ENCODE results near the gene TBCCD1. TPM values are rescaled to one million over a fixed set of nuclear protein-coding genes. Genes with fewer than 3 reads are reported as not detected.

TBCCD1 gene
- total and polyA plus RNA-seq, 3 experiments from 2014 or later: 17.6 to 26.0 (median 18.3) TPM

GRCh38 chr3:186599785-186600166, 32.6 kb upstream of the TBCCD1 start:
- POLR2A ChIA-PET: no interaction called here
- no peak overlapping the region for H3K27ac ChIP-seq (ENCODE audit: low read depth, low read length)
- Mint-ChIP-seq H3K36me3 (no peaks in the 10 kb centered on the region), H3K4me1 (no peaks in the 10 kb centered on the region), H3K4me3 (no peak overlapping the region), H3K27ac (no peak overlapping the region), H3K27me3 (peaks cover 4% of the 10 kb centered on the region in 2 donors), H3K9me3 (no peaks in the 10 kb centered on the region)
- no peak overlapping the region for H3K4me3 ChIP-seq (ENCODE audit: low read length)
- H3K4me1 ChIP-seq (ENCODE audit: insufficient read depth, low read length): no peaks in the 10 kb centered on the region
- DNase-seq: no peak
- CTCF ChIA-PET: no interaction called here
- H3K9me3 ChIP-seq (ENCODE audit: low read length): no peaks in the 10 kb centered on the region
- no peaks in the 10 kb centered on the region for H3K27me3 ChIP-seq (ENCODE audit: insufficient read depth, low read length, poor library complexity, severe bottlenecking)
- H3K36me3 ChIP-seq (ENCODE audit: insufficient read depth, low read length): no peaks in the 10 kb centered on the region

- H3K36me3 Mint-ChIP-seq: no peaks in the 10 kb centered on the region
- no peaks in the 10 kb centered on the region for H3K9me3 Mint-ChIP-seq
- CTCF ChIA-PET: no interaction called here
- H3K27ac ChIP-seq (ENCODE audit: low read depth, low read length): no peak overlapping the region
- no peak overlapping the region for H3K4me3 ChIP-seq (ENCODE audit: low read length)
- POLR2A ChIA-PET: no interaction called here
- peaks cover 4% of the 10 kb centered on the region in 2 donors for H3K27me3 Mint-ChIP-seq
- no peaks in the 10 kb centered on the region for H3K27me3 ChIP-seq (ENCODE audit: insufficient read depth, low read length, poor library complexity, severe bottlenecking)
- H3K27ac Mint-ChIP-seq: no peak overlapping the region
- no peaks in the 10 kb centered on the region for H3K36me3 ChIP-seq (ENCODE audit: insufficient read depth, low read length)
- H3K4me1 Mint-ChIP-seq: no peaks in the 10 kb centered on the region
- no peaks in the 10 kb centered on the region for H3K9me3 ChIP-seq (ENCODE audit: low read length)
- DNase-seq: no peak
- H3K4me1 ChIP-seq (ENCODE audit: insufficient read depth, low read length): no peaks in the 10 kb centered on the region
- no peak overlapping the region for H3K4me3 Mint-ChIP-seq
Measured at GRCh38 chr3:186599142-186599784, 32.1 kb upstream of the TBCCD1 start.

DNA sequence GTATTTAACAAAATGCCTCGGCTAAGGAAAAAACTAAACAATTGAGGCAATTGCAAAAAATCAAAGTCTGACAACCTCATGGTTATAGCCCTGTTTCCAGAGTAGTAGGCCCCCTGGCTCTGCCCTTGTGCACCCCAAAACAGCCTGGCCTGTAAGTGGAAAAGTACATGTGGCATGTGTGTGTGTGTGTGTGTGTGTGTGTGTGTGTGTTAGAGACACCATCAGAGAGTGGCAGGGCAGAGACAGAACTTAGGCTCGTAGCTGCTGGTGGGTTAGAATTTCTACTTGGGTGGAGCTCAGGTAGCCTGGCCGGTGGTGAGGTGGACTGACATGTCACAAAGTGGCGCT, 31.6 kb upstream of the TBCCD1 start:
- no peaks in the 10 kb centered on the region for H3K9me3 Mint-ChIP-seq
- Histone ChIP-seq H3K4me3 (ENCODE audit: low read length) (no peak overlapping the region), H3K36me3 (ENCODE audit: insufficient read depth, low read length) (no peaks in the 10 kb centered on the region), H3K27ac (ENCODE audit: low read depth, low read length) (no peak overlapping the region), H3K9me3 (ENCODE audit: low read length) (no peaks in the 10 kb centered on the region), H3K27me3 (ENCODE audit: insufficient read depth, low read length, poor library complexity, severe bottlenecking) (no peaks in the 10 kb centered on the region), H3K4me1 (ENCODE audit: insufficient read depth, low read length) (no peaks in the 10 kb centered on the region)
- H3K4me1 Mint-ChIP-seq: no peaks in the 10 kb centered on the region
- ChIA-PET POLR2A (no interaction called here), CTCF (interaction anchor here (2.9 kb wide), 1 partner anchor 18 kb away, joined by 11 read pairs; no protein-coding TSS in a partner anchor)
- no peaks in the 10 kb centered on the region for H3K36me3 Mint-ChIP-seq
- DNase-seq: no peak
- no peak overlapping the region for H3K4me3 Mint-ChIP-seq
- peaks cover 4% of the 10 kb centered on the region in 2 donors for H3K27me3 Mint-ChIP-seq
- H3K27ac Mint-ChIP-seq: no peak overlapping the region

DNA sequence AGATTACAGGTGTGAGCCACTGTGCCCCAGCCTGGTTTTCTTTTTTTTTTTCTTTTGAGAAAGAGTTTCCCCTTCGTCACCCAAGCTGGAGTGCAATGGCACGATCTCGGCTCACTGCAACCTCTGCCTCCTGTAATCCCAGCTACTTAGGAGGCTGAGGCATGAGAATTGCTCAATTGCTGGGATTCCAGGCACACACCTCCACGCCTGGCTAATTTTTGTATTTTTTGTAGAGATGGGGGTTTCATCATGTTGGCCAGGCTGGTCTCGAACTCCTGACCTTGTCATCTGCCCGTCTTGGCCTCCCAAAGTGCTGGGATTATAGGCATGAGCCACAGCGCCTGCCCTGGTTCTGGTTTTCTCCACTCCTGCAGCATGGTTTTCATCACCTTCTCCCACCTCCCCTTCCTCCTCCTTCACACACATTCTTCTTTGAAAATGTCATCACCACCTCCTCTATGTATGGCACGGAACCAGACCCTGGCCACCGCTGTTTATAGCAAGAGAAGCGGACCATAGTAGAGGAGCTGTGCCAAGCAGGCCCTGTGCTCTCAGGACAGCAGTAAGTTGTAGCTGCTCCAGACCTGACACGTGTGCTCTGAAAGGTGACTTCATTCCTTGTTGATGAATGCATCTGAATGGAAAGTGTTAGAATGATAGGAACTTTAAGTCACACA, 31.1 kb upstream of the TBCCD1 start:
- H3K27ac Mint-ChIP-seq: no peak overlapping the region
- Histone ChIP-seq H3K4me1 (ENCODE audit: insufficient read depth, low read length) (no peaks in the 10 kb centered on the region), H3K27ac (ENCODE audit: low read depth, low read length) (no peak overlapping the region), H3K9me3 (ENCODE audit: low read length) (no peaks in the 10 kb centered on the region), H3K36me3 (ENCODE audit: insufficient read depth, low read length) (no peaks in the 10 kb centered on the region), H3K27me3 (ENCODE audit: insufficient read depth, low read length, poor library complexity, severe bottlenecking) (no peaks in the 10 kb centered on the region), H3K4me3 (ENCODE audit: low read length) (no peak overlapping the region)
- DNase-seq: no peak
- no peaks in the 10 kb centered on the region for H3K9me3 Mint-ChIP-seq
- H3K36me3 Mint-ChIP-seq: no peaks in the 10 kb centered on the region
- H3K4me3 Mint-ChIP-seq: peak overlapping the region in 1 of 7 donors; percentile 57
- H3K27me3 Mint-ChIP-seq: peaks cover 4% of the 10 kb centered on the region in 2 donors
- no peaks in the 10 kb centered on the region for H3K4me1 Mint-ChIP-seq
- POLR2A ChIA-PET: no interaction called here
- CTCF ChIA-PET: interaction anchor here (2.5 to 2.9 kb wide), 2 partner anchors 17 to 19 kb away, joined by 8 to 11 read pairs; no protein-coding TSS in a partner anchor

DNA sequence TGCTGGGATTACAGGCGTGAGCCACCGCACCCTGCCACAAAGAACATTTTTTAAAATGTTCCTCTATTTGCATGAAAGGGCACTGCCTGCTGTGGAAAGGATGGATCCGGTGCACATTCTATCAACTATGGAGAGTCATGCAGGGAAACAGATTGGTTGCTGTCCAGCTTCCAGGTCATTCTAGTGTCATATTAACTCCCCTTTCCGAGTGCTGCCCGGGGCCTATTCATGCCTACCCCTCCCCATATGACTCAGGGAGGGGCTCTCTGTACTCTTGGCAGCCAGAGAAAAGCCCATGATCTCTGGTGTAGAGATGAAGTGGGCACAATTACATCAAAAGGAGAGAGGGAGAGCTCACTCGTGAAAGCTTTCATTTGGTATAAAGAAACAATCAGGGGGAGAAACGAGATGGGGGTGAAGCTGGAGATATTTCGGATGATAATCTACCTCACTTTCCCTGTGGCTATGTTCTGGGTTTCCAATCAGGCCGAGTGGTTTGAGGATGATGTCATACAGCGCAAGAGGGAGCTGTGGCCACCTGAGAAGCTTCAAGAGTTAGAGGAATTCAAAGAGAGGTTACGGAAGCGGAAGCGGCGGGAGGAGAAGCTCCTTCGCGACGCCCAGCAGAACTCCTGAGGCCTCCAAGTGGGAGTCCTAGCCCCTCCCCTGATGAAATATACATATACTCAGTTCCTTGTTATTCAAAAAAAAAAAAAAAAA, 29.6 kb upstream of the TBCCD1 start:
- Mint-ChIP-seq H3K4me3 (no peak overlapping the region), H3K9me3 (no peaks in the 10 kb centered on the region)
- POLR2A ChIA-PET: no interaction called here

GRCh38 chr3:186594591-186595113, 27.5 kb upstream of the TBCCD1 start:
- DNase-seq: no peak
- Histone ChIP-seq H3K27ac (ENCODE audit: low read depth, low read length) (no peak overlapping the region), H3K9me3 (ENCODE audit: low read length) (no peaks in the 10 kb centered on the region), H3K36me3 (ENCODE audit: insufficient read depth, low read length) (no peaks in the 10 kb centered on the region), H3K4me3 (ENCODE audit: low read length) (no peak overlapping the region), H3K27me3 (ENCODE audit: insufficient read depth, low read length, poor library complexity, severe bottlenecking) (no peaks in the 10 kb centered on the region), H3K4me1 (ENCODE audit: insufficient read depth, low read length) (no peaks in the 10 kb centered on the region)
- Mint-ChIP-seq H3K27ac (no peak overlapping the region), H3K9me3 (no peaks in the 10 kb centered on the region), H3K27me3 (peaks cover 4% of the 10 kb centered on the region in 2 donors), H3K36me3 (no peaks in the 10 kb centered on the region), H3K4me1 (peaks cover 7 to 12% (median 7%) of the 10 kb centered on the region in 3 donors), H3K4me3 (no peak overlapping the region)
- ChIA-PET CTCF (interaction anchor here (3.1 kb wide), 1 partner anchor 21 kb away, joined by 13 read pairs; no protein-coding TSS in a partner anchor), POLR2A (no interaction called here)

More for the DNA sequence above, 29.6 kb upstream of the TBCCD1 start:
- Histone ChIP-seq H3K4me1 (ENCODE audit: insufficient read depth, low read length) (no peaks in the 10 kb centered on the region), H3K27me3 (ENCODE audit: insufficient read depth, low read length, poor library complexity, severe bottlenecking) (no peaks in the 10 kb centered on the region), H3K36me3 (ENCODE audit: insufficient read depth, low read length) (no peaks in the 10 kb centered on the region), H3K27ac (ENCODE audit: low read depth, low read length) (no peak overlapping the region), H3K4me3 (ENCODE audit: low read length) (no peak overlapping the region), H3K9me3 (ENCODE audit: low read length) (no peaks in the 10 kb centered on the region)
- Mint-ChIP-seq H3K27ac (no peak overlapping the region), H3K36me3 (no peaks in the 10 kb centered on the region), H3K27me3 (peaks cover 4% of the 10 kb centered on the region in 2 donors), H3K4me1 (no peaks in the 10 kb centered on the region)
- CTCF ChIA-PET: interaction anchor here (0.7 to 2.9 kb wide), 3 partner anchors 18 to 552 kb away, joined by 3 to 11 read pairs (median 8); no protein-coding TSS in a partner anchor
- DNase-seq: no peak

DNA sequence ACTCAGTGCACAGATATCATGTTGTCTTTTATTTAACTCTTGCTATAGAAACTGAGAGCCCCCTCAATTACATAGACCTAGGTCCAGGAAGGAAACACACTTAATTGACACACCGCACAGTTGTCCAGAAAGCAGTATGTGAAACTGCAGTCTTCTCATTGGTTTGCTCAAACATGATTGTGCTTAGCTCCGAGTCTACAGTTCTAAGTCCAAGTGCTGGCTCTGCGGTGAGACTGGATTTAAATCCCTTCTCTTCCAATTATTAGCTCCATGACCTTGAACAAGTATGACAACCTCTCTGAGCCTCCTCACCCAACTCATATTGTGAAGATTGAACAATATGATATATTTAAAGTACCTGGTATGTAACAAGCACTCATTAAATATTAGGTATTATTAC, 26.7 kb upstream of the TBCCD1 start:
- no peaks in the 10 kb centered on the region for H3K36me3 Mint-ChIP-seq
- no peaks in the 10 kb centered on the region for H3K27me3 ChIP-seq (ENCODE audit: insufficient read depth, low read length, poor library complexity, severe bottlenecking)
- no peak overlapping the region for H3K27ac Mint-ChIP-seq
- H3K36me3 ChIP-seq (ENCODE audit: insufficient read depth, low read length): no peaks in the 10 kb centered on the region
- ChIA-PET CTCF (interaction anchor here (3.1 to 4.1 kb wide), 2 partner anchors 21 to 23 kb away, joined by 13 to 15 read pairs; no protein-coding TSS in a partner anchor), POLR2A (no interaction called here)
- H3K4me1 ChIP-seq (ENCODE audit: insufficient read depth, low read length): no peaks in the 10 kb centered on the region
- no peak overlapping the region for H3K4me3 ChIP-seq (ENCODE audit: low read length)
- H3K27me3 Mint-ChIP-seq: peaks cover 1 to 4% of the 10 kb centered on the region in 2 donors
- DNase-seq: no peak
- H3K27ac ChIP-seq (ENCODE audit: low read depth, low read length): no peak overlapping the region
- H3K4me3 Mint-ChIP-seq: no peak overlapping the region
- no peaks in the 10 kb centered on the region for H3K9me3 Mint-ChIP-seq
- peaks cover 7 to 16% (median 7%) of the 10 kb centered on the region in 3 donors for H3K4me1 Mint-ChIP-seq
- no peaks in the 10 kb centered on the region for H3K9me3 ChIP-seq (ENCODE audit: low read length)

DNA sequence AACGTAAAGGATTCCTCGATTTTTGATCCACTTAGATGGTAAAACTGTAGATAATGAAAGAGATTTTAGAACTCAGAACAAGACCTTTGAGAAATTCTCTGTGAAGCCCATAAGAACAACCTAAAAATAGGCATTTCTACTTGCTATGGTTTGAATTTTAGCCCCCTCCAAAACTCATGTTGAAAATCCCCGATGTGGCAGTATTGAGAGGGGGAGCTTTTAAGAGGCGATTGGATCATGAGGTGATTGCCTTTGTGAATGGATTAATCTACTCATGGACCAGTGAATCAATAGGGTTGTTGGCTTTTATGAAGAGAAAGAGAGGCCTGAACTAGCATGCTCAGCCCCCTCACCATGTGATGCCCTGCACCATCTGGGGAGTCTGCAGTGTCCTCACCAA, 25.5 kb upstream of the TBCCD1 start:
- H3K4me1 ChIP-seq (ENCODE audit: insufficient read depth, low read length): no peaks in the 10 kb centered on the region
- no peaks in the 10 kb centered on the region for H3K27me3 Mint-ChIP-seq
- H3K9me3 ChIP-seq (ENCODE audit: low read length): no peaks in the 10 kb centered on the region
- ChIA-PET CTCF (interaction anchor here (4.1 kb wide), 1 partner anchor 24 kb away, joined by 15 read pairs; no protein-coding TSS in a partner anchor), POLR2A (no interaction called here)
- no peak overlapping the region for H3K4me3 Mint-ChIP-seq
- no peaks in the 10 kb centered on the region for H3K36me3 ChIP-seq (ENCODE audit: insufficient read depth, low read length)
- no peaks in the 10 kb centered on the region for H3K27me3 ChIP-seq (ENCODE audit: insufficient read depth, low read length, poor library complexity, severe bottlenecking)
- no peaks in the 10 kb centered on the region for H3K9me3 Mint-ChIP-seq
- H3K36me3 Mint-ChIP-seq: no peaks in the 10 kb centered on the region
- DNase-seq: no peak
- peaks cover 7 to 18% (median 9%) of the 10 kb centered on the region in 3 donors for H3K4me1 Mint-ChIP-seq
- no peak overlapping the region for H3K4me3 ChIP-seq (ENCODE audit: low read length)
- H3K27ac Mint-ChIP-seq: no peak overlapping the region
- H3K27ac ChIP-seq (ENCODE audit: low read depth, low read length): no peak overlapping the region
